ENCODE measurements around the gene L3MBTL4. TPM values are rescaled to one million over a fixed set of nuclear protein-coding genes. Genes with fewer than 3 reads are reported as not detected.

Gene L3MBTL4
- total RNA-seq, 1 experiment from 2014 or later: 1.4 TPM

- TF ChIP-seq ZNF671 (CRISPR knock-in tag; IDR thresholded peaks at IDR 0.05) (no peak), MYBL2 (CRISPR knock-in tag; IDR thresholded peaks at IDR 0.05) (no peak), ZNF416 (CRISPR knock-in tag; IDR thresholded peaks at IDR 0.05) (no peak), GRHL2 (CRISPR knock-in tag; IDR thresholded peaks at IDR 0.05; ENCODE audit: insufficient replicate concordance, severe bottlenecking) (no peak), E2F5 (CRISPR knock-in tag; IDR thresholded peaks at IDR 0.05) (no peak), GTF2I (CRISPR knock-in tag; conservative IDR thresholded peaks at IDR 0.05) (no peak), PREB (CRISPR knock-in tag; IDR thresholded peaks at IDR 0.05; ENCODE audit: borderline replicate concordance) (no peak), ELF4 (CRISPR knock-in tag; IDR thresholded peaks at IDR 0.05; ENCODE audit: low read depth) (no peak), PRDM15 (CRISPR knock-in tag; IDR thresholded peaks at IDR 0.05) (no peak)
These were observed 144.9 kb downstream of the L3MBTL4 start (continued) for GRCh38 chr18:6269660-6270332.

GRCh38 chr18:6266212-6266611 lies 148.5 kb downstream of the L3MBTL4 start:
- POLR2A ChIA-PET: no interaction called here
- CTCF ChIA-PET: no interaction called here
- Mint-ChIP-seq H3K27ac (no peak overlapping the region), H3K9me3 (no peaks in the 10 kb centered on the region), H3K4me1 (peaks cover 4% of the 10 kb centered on the region; the same call in 1 of the 2 replicates), H3K27me3 (ENCODE audit: low read depth) (peaks cover 6% of the 10 kb centered on the region), H3K4me3 (no peak overlapping the region), H3K36me3 (no peaks in the 10 kb centered on the region)
- no peak for ATAC-seq
- DNase-seq (ENCODE audit: low spot score): no peak
- TF ChIP-seq ZNF532 (CRISPR knock-in tag; IDR thresholded peaks at IDR 0.05; ENCODE audit: borderline replicate concordance) (no peak), ELF4 (CRISPR knock-in tag; IDR thresholded peaks at IDR 0.05; ENCODE audit: low read depth) (no peak), ZBTB21 (CRISPR knock-in tag; IDR thresholded peaks at IDR 0.05; ENCODE audit: borderline replicate concordance) (no peak), FOXP1 (CRISPR knock-in tag; IDR thresholded peaks at IDR 0.05; ENCODE audit: borderline replicate concordance) (no peak), USF1 (CRISPR knock-in tag; IDR thresholded peaks at IDR 0.05) (no peak), NFE2L1 (CRISPR knock-in tag; IDR thresholded peaks at IDR 0.05) (no peak), ZNF423 (CRISPR knock-in tag; IDR thresholded peaks at IDR 0.05) (no peak), MAX (CRISPR knock-in tag; IDR thresholded peaks at IDR 0.05) (no peak), RORB (CRISPR knock-in tag; IDR thresholded peaks at IDR 0.05) (no peak), SMAD3 (CRISPR knock-in tag; IDR thresholded peaks at IDR 0.05; ENCODE audit: borderline replicate concordance) (no peak), TEAD4 (CRISPR knock-in tag; IDR thresholded peaks at IDR 0.05) (no peak), PRRX2 (CRISPR knock-in tag; IDR thresholded peaks at IDR 0.05) (no peak), ZNF263 (CRISPR knock-in tag; IDR thresholded peaks at IDR 0.05; ENCODE audit: low read depth) (no peak), JUN (CRISPR knock-in tag; IDR thresholded peaks at IDR 0.05) (no peak), MXD4 (CRISPR knock-in tag; IDR thresholded peaks at IDR 0.05; ENCODE audit: borderline replicate concordance) (no peak), ZNF671 (CRISPR knock-in tag; IDR thresholded peaks at IDR 0.05) (no peak), E2F1 (CRISPR knock-in tag; IDR thresholded peaks at IDR 0.05) (no peak), ZNF232 (CRISPR knock-in tag; IDR thresholded peaks at IDR 0.05) (no peak)

Data from WTC11 (cell line).